Sigmoid colon (tissue), 7 donors: ENCODE measurements around the gene OR2V2. TPM values are rescaled to one million over a fixed set of nuclear protein-coding genes. Genes with fewer than 3 reads are reported as not detected.
"Not testable (repeated sequence)": the region's sequence is repeated elsewhere in the genome, so short reads cannot be mapped to it uniquely, and the experiment has no call there.

Source experiments
- DNase-seq: peaks from one replicate; pipeline ENCODE4 v3.0.0-alpha.2; 2019
- H3K27ac ChIP-seq, 4 donors: fragments of 200-600 bp; sonication (generic); one replicate each; pipeline ENCODE4 v1.5.1; 2016 to 2019; ENCODE audit warnings: mild to moderate bottlenecking in 1 of 4
- H3K27me3 ChIP-seq, 3 donors: fragments of 200-600 bp; sonication (generic); one replicate each; pipeline ENCODE4 v1.5.1; 2019; ENCODE audit warnings: mild to moderate bottlenecking in 1 of 3
- H3K36me3 ChIP-seq, 4 donors: fragments of 200-600 bp; sonication (generic); one replicate each; pipeline ENCODE4 v1.5.1; 2016 to 2019
- H3K4me1 ChIP-seq, 4 donors: fragments of 200-600 bp; sonication (generic); one replicate each; pipeline ENCODE4 v1.5.1; 2017 to 2019
- H3K4me3 ChIP-seq, 4 donors: fragments of 200-600 bp; sonication (generic); one replicate each; pipeline ENCODE4 v1.5.1; 2017 to 2019; ENCODE audit warnings: mild to moderate bottlenecking in 2 of 4, moderate library complexity in 1 of 4
- H3K9me3 ChIP-seq, 4 donors: fragments of 200-600 bp in 3 of 4; sonication (generic) in 3 of 4; one replicate each; pipeline versions ENCODE4 v1.5.1 to v1.6.1; 2013 to 2019
- CTCF ChIP-seq, 4 experiments: fragments of 450-650 bp in 3 of 4; fragments of 200-600 bp in 1 of 4; IDR thresholded peaks; one replicate each; pipeline ENCODE4 v1.5.1; 2016 to 2019; ENCODE audit warnings: antibody characterized with exemption in 4 of 4, mild to moderate bottlenecking in 3 of 4, moderate library complexity in 2 of 4
- EP300 ChIP-seq, 4 donors: sonication (generic); formaldehyde crosslinking; IDR thresholded peaks; one replicate each; pipeline ENCODE4 v1.6.1; 2017; ENCODE audit warnings: antibody characterized with exemption in 4 of 4
- POLR2A ChIP-seq, 2 donors: fragments of 450-650 bp; IDR thresholded peaks; one replicate each; pipeline ENCODE4 v1.6.1; 2016; ENCODE audit warnings: antibody characterized with exemption in 2 of 2, mild to moderate bottlenecking in 2 of 2, moderate library complexity in 2 of 2
- POLR2AphosphoS5 ChIP-seq, 4 donors: sonication (generic); formaldehyde crosslinking; IDR thresholded peaks; one replicate each; pipeline ENCODE4 v1.6.1; 2017; ENCODE audit warnings: antibody characterized with exemption in 4 of 4
- WGBS, 2 donors: extraction: QIAGEN DNeasy Blood & Tissue Kit; methylation state at CpG; one replicate each; pipeline ENCODE4 v1.1.7; 2013; 5-methylcytosine and 5-hydroxymethylcytosine counted together
- intact Hi-C: fragments of 100-400 bp; cut with DNase I; formaldehyde crosslinking; loops from one replicate; pipeline ENCODE4 v1.15.1; 2023
- polyA plus RNA-seq, 3 donors: library from polyadenylated mRNA; stranded (reverse); fragments of 200-250 nt; gene quantifications; one replicate each; pipeline ENCODE4 v1.2.3, GENCODE V29; 2013
- total RNA-seq, 4 donors: library from RNA; depleted of rRNA; stranded (reverse); fragments of >200 nt; gene quantifications; one replicate each; pipeline ENCODE4 v1.1.0, GENCODE V29; 2016
- donor health status: healthy with polysubstance abuse.
- donor health status: Bipolar disorder and iron deficiency.
- donor health status: healthy.

The OR2V2 gene
- total and polyA plus RNA-seq, 7 donors: not detected

GRCh38 chr5:181156758-181157157, 9.4 kb downstream of the OR2V2 start:
- Histone ChIP-seq H3K9me3 (no peaks in the 10 kb centered on the region), H3K36me3 (no peaks in the 10 kb centered on the region), H3K27ac (no peak overlapping the region), H3K4me1 (peaks cover 0 to 12% (median 5%) of the 10 kb centered on the region in 4 donors), H3K27me3 (peaks cover 0 to 5% (median 0%) of the 10 kb centered on the region in 3 donors), H3K4me3 (no peak overlapping the region)
- WGBS, 2 donors: 50 to 61% methylated on average over 3 of the region's 3 CpGs
- DNase-seq: no peak
- intact Hi-C loops: loop anchor here (5.0 kb wide), 1 partner anchor 294 kb away; the partner anchor contains the start of gene ZFP62
- TF ChIP-seq POLR2AphosphoS5 (IDR thresholded peaks at IDR 0.05) (no peak), POLR2A (IDR thresholded peaks at IDR 0.05) (no peak), CTCF (IDR thresholded peaks at IDR 0.05) (no peak), EP300 (IDR thresholded peaks at IDR 0.05) (no peak)

- Histone ChIP-seq H3K9me3 (no peaks in the 10 kb centered on the region), H3K4me1 (peaks cover 0 to 12% (median 5%) of the 10 kb centered on the region in 4 donors), H3K27me3 (peaks cover 0 to 22% (median 0%) of the 10 kb centered on the region in 3 donors), H3K27ac (no peak overlapping the region), H3K36me3 (no peaks in the 10 kb centered on the region), H3K4me3 (no peak overlapping the region)
- no peak for TF ChIP-seq CTCF (IDR thresholded peaks at IDR 0.05)
- no peak for TF ChIP-seq POLR2AphosphoS5 (IDR thresholded peaks at IDR 0.05)
- intact Hi-C loops: loop anchor here (2.0 to 5.0 kb wide), 2 partner anchors 297 to 374 kb away; partner anchors contain the start of gene ZFP62
- no peak for DNase-seq
- 92 to 97% methylated on average over 3 of the region's 3 CpGs for WGBS, 2 donors
These were observed 11.5 kb downstream of the OR2V2 start for GRCh38 chr5:181158869-181159268.

DNA sequence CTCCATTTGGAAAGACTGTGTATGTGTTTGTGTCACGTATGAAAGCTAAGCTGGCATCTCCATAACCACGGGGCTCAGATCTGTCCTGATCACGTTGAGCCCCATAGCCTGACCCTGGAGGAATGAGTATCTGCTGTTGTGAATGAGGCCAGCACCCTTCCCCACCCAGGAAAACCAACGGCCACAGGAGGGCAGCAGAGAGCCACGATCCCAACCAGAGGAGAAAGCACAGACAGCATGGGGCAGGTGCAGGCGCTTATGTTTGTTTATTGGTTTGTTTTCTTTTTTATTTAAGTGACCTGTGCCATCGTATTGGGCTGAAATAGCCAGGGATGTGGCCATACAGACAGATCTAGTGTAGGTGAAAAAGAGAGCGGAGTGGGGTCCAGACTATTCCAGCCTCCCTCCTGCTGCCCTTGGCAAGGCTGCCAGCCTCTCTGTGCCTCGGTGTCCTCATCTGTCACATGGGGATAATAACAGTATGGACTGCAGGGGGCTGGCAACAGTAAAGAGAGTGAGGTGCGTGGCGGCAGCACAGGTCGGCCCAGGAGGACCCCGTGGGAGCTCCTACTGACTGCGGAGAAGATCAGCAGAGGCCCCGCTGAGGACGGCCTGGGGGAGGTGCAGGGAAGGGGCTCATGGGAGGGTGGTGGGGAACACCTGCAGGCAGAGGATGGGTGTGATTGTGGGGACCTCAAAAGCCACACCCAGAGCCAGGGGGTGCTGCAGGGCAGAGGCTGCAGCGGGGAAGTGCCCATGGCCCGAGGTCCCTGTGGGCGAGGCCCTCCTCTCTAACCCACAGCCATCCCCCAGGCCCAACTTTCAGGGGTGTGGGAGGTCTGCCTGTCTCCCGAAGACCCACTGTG, 12.1 kb downstream of the OR2V2 start:
- H3K27me3 ChIP-seq: peaks cover 0 to 28% (median 4%) of the 10 kb centered on the region in 3 donors
- intact Hi-C loops: loop anchor here (2.0 to 5.0 kb wide), 2 partner anchors 297 to 375 kb away; partner anchors contain the start of gene ZFP62
- WGBS, 2 donors: 52 to 55% methylated on average over 20 of the region's 20 CpGs
- H3K4me3 ChIP-seq: no peak overlapping the region
- no peaks in the 10 kb centered on the region for H3K36me3 ChIP-seq
- peaks cover 0 to 12% (median 5%) of the 10 kb centered on the region in 4 donors for H3K4me1 ChIP-seq
- H3K9me3 ChIP-seq: no peaks in the 10 kb centered on the region
- peak; percentile 91 for DNase-seq
- H3K27ac ChIP-seq: peak overlapping the region; percentile 45 to 85 (median 76)
- peak; percentile 76 to 92 (median 79) for TF ChIP-seq CTCF (IDR thresholded peaks at IDR 0.05)
- no peak for TF ChIP-seq EP300 (IDR thresholded peaks at IDR 0.05)

DNA sequence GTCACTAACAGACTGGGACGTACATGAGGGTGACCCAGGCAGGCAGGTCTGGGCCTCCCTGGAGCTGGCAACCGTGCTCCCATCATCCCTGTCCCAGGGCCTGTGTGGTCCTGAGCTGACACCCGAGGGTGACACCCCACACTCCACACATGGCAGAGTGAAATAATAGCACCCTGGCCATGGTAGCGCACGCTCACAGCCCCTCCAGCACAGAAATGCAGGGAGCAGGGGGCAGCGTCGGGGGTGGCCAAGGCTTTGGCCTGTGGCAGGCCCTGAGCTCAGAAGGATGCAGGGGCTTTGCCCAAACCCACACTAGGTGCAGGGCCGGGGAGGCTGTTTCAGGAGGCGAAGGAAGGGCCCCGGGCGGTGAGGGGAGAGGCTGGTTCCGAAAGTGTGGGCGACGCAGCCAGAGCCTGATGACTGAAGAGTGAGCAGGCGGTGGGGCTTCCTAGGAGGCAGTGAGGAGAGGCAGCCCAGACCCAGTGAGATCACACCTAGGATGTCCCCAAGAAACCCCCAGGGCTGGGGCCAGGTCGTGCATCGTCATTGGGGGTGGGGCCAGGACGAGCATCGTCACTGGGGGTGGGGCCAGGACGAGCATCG, 12.9 kb downstream of the OR2V2 start:
- Histone ChIP-seq H3K27ac (peak overlapping the region; percentile 45 to 85 (median 76)), H3K27me3 (peaks cover 0 to 33% (median 9%) of the 10 kb centered on the region in 3 donors), H3K36me3 (no peaks in the 10 kb centered on the region), H3K4me1 (peaks cover 0 to 12% (median 5%) of the 10 kb centered on the region in 4 donors), H3K9me3 (no peaks in the 10 kb centered on the region), H3K4me3 (peak overlapping the region; percentile 19 to 37 (median 26))
- TF ChIP-seq CTCF (IDR thresholded peaks at IDR 0.05) (no peak), POLR2A (IDR thresholded peaks at IDR 0.05) (no peak), POLR2AphosphoS5 (IDR thresholded peaks at IDR 0.05) (no peak), EP300 (IDR thresholded peaks at IDR 0.05) (no peak)
- 56 to 58% methylated on average over 21 of the region's 21 CpGs for WGBS, 2 donors
- DNase-seq: peak; percentile 83
- intact Hi-C loops: no loop called here

GRCh38 chr5:181160755-181161533, 13.6 kb downstream of the OR2V2 start:
- intact Hi-C loops, H3K36me3 ChIP-seq, H3K9me3 ChIP-seq: not testable (repeated sequence)
- peak overlapping the region in 3 of 4 donors; percentile 72 to 85 (median 80) for H3K27ac ChIP-seq
- H3K4me3 ChIP-seq: peak overlapping the region in 1 of 4 donors; percentile 37
- peaks cover 0 to 12% (median 5%) of the 10 kb centered on the region in 4 donors for H3K4me1 ChIP-seq
- peak; percentile 79 for DNase-seq
- peaks cover 0 to 38% (median 16%) of the 10 kb centered on the region in 3 donors for H3K27me3 ChIP-seq
- 12 to 16% methylated on average over 30 to 31 of the region's 48 CpGs for WGBS, 2 donors
